Activated CD4-positive, alpha-beta T cell treated with anti-CD3 and anti-CD28 coated beads, Interleukin-2, Interleukin-6, amounts not matched to agents 100 ng/mL and 50 ng/mL, durations not matched to agents 16 hours and 8 hours (primary cell): ENCODE measurements around the gene TSPAN3.

ENCODE experiments used
- DNase-seq: peaks from one replicate; pipeline ENCODE4 v3.0.0-alpha.2; 2020

The TSPAN3 gene

DNA sequence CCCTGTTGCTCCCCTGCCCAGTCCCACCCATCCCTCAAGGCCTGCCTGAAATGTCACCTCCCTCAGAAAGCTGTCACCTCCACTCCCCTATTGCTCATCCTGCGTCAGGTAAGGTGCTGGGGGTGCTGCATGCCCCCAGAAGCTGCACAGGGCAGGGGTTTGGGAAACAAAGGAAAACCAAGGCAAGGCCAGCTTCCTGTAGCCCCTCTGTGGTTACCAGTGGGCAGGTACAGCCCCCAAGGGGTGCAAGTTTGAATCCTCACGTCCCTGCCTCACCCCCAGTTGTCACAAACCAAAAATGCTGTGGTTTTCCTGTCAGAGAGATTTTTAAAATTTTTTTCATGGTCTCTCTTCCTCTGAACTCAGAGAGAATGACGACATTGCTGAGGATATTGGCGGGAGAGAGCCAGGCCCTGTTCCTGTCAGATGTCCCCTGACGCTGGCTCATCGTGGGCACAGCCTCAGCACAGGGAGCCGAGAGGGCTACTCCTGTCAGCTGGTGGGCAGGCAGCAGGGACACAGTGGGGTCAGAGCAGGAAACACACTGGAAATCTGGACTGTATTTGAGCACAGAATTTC, 49.0 kb downstream of the TSPAN3 start:
- DNase-seq, result peak; percentile 81

DNA sequence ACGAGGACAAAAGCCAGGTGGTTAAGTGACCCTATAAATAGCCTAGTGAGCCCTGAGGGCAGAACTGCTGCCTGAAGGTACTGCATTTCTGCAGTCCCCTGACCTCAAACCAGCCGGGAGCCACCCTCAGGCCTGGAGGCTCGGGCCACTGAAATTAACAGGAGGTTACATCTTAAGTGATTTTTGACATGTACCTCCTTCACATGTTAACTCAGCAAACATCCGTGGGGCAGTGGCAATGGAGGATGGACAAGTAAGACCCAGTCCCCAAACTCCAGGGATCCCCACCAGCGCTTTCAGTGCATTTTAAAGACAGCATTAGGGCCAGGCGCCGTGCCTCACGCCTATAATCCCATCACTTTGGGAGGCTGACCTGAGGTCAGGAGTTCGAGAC, 49.8 kb downstream of the TSPAN3 start:
- DNase-seq, result no peak

DNA sequence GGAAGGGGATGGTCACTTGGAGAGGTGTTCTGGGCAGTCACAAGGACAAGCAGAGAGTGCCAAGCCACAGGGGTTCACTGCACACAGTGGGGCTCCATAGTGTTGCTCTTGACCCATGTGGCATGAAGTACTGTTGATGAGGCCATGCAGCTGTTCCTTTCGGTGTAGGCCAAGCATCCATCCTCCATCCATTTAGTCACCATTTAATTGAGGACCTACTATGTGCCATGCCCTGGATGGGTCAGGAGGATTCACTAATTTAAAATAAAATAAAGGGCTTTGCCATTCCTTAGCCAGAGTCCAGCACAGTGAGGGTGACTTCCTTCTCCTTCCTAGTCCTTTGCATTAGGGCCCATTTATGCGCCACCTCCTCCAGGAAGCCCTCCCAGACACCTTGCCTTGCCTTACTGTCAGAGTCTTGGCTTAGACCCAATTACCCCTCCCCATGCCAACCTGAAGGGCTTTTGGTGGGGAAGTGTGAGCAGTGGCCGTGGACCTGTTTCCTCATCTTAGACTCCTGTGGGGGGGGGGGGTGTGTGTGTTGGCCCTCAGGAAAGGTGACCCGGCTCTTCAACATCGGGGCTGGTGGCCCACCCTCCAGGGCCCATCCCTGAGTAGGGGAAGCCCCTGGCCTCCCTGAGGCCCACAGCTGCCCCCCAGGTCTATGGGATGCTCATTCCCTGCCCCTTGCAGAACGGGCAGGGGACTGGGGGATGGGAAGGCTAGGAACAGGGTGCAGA, 50.4 kb downstream of the TSPAN3 start:
- no peak for DNase-seq

DNA sequence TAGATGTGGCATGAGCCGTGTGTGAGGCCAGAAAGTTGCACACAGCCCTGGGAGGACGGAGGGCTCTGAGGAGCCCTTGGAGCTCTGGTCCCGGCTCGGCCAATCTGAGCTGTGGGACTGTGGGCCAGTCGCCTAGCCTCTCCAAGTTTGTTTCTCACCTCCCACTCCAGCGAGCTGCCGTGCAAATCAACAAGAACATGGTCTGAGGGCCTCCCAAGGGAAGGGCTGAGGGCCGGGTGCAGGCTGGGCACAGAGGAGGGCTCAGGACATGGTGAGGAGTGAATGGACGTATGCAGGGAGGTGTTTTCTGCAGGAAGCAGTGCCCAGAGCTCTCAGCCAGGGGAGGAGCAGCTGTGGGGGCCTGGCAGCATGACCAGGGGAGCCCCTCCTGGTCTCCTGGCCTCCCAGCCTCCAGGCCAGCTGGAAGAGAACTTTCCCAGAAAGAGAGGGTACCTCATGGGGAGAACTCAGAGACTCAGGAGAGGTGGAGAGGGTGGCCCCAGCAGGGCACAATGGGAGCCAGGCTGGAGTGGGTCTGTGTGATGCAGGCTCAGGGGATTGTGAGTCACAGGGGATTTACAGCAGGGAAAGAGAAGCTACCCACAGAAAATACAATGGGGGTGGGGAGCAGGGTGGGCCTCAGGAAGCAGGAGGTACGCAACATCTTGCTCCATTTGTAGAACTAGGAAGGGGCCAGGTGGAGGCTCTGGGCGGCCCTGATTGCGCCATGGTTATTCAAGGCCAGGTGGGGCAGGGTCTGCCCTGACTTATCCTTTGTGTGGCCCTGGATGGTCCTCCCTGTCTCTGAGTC, 51.2 kb downstream of the TSPAN3 start:
- DNase-seq, result peak; percentile 59

- DNase-seq, result no peak
Measured at GRCh38 chr15:77018796-77019505, 52.0 kb downstream of the TSPAN3 start.

DNA sequence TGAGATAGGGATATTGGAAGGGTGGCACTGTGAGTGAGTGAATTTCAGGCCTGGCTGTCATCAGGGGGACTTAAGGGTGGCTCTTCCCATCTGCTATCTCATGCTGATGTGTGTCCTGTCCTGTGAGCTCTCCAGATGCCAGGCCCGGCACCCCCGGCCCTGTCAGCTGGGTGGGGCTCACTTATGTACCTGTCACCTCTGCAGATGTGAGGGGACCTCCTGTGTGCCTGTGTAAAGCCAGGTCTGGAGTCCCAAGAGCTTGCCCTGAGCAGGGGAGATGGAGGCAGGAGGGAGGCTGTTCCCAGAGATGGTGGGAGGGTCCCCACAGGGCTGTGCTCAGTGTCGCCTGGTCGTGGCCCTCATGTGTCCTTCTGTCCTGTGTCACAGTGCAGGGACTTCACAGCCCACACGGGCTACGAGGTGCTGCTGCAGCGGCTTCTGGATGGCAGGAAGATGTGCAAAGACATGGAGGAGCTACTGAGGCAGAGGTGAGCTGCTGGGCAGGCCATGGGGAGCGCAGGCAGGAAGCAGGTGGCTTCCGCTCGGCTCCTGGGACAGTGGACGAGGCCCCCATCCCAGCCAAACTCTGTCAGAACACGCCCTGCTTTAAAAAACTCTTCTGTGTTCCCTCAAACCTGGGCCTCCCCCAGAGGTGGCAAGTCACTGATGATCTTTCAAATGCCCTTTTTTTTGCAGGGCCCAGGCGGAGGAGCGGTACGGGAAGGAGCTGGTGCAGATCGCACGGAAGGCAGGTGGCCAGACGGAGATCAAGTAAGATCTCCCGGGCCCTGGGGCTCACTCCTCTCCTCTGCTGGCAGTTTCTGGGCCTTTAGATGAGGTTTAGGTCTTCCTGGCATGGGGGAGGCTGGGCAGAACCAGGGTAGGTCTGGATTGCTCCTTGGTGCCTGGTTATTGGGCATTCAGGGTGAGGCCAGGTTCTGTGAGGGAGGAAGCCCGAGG, 52.9 kb downstream of the TSPAN3 start:
- no peak for DNase-seq

GRCh38 chr15:77017091-77017660, 53.7 kb downstream of the TSPAN3 start:
- no peak for DNase-seq

DNA sequence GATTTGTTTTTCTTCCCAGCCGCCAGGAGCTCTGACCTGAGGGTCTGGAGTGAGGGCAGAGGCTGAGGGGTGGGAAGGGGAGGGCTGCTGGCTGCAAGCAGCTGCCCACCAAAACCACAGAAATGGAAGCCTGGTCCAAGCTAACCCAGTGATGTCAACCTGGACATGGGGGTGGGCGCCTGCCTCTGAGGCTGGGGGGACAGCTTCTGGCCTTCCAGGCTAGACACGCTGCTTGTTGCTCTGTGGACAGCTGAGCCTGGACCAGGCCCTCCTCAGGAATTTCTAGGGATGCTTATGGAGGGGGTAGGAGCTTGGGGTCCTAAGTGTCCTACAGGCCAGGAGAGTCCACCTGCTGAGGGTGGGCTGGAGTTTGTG, 54.6 kb downstream of the TSPAN3 start:
- no peak for DNase-seq

- DNase-seq, result no peak
Measured at GRCh38 chr15:77015646-77016320, 55.1 kb downstream of the TSPAN3 start.

GRCh38 chr15:77014132-77015081, 56.5 kb downstream of the TSPAN3 start:
- DNase-seq, result peak; percentile 41

DNA sequence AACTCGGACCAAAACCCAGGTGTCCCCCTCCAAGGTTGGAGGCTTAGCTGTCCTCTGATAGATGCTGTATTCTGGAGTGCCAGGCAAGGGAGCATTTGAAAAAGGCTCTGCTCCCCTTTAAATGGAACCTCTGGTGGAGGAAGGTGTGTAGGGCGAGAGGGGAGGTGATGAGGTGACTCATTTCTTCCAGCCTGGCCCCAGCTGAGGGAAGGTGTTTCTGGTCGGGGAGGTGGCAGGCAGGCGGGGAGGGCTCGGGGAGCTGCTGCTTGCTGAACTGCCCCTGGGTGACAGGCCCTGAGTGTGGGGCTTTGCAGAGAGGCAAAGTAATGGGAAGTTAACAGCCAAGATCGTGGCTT, 57.2 kb downstream of the TSPAN3 start:
- DNase-seq, result peak; percentile 93

- peak; percentile 59 for DNase-seq
Measured at GRCh38 chr15:77012868-77013267, 58.0 kb downstream of the TSPAN3 start.

DNA sequence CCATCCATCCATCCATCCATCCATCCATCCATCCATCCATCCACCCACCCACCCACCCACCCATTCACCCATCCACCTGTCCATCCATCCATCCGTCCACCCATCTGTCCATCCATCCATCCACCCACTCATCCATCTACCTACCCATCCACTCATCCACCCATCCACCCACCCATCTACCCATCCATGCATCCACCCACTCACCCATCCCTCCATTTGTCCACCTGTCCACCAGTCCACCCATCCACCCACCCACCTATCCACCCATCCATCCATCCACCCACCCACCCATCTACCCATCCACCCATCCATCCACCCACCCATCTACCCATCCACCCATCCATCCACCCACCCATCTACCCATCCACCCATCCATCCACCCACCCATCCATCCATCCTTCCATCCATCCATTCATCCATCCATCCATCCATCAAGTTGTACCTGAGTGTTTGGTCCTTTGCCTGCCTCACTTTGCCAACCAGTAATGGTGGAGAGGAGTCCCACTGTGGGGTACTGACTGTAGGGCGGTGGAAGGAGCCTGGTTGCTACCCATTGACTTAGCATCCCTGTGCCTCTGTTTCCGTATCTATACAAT, 58.7 kb downstream of the TSPAN3 start:
- DNase-seq, result no peak

DNA sequence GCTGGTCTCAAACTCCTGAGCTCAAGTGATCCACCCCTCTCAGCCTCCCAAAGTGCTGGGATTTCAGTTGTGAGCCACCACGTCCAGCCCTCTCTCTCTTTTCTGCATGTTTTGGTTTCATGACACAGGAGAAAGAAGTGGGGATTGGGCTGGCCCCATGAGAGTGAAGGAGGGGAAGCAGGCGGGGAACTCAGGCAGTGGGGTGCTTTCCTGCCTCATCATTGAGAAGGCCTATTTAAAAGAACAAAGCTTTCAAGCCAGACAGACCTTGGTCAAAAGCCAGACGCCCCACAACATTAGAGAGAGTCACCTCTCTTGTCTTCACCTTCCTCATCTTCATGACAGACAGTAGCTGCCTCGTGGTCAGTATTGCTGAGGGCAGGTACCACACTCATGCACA, 60.1 kb downstream of the TSPAN3 start:
- no peak for DNase-seq

DNA sequence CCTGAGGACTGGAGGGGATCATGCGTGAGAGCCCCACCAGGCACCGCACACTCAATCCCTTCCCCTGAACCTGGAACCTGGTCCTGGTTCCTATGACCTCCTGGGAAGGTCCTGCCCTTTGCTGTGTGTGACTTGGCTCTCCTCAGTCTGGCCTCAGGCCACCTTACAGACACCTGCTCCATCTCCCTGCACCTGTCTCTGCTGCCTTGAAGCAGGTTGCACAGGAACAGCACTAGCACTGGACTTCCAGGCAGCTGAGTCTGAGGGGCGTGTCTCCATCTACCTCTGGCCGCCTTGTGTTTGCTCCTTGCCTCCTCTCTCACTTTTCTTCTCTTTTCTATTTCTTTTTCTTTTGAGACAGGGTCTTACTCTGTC, 60.6 kb downstream of the TSPAN3 start:
- no peak for DNase-seq

- no peak for DNase-seq
Measured at GRCh38 chr15:77009646-77010311, 61.1 kb downstream of the TSPAN3 start.

DNA sequence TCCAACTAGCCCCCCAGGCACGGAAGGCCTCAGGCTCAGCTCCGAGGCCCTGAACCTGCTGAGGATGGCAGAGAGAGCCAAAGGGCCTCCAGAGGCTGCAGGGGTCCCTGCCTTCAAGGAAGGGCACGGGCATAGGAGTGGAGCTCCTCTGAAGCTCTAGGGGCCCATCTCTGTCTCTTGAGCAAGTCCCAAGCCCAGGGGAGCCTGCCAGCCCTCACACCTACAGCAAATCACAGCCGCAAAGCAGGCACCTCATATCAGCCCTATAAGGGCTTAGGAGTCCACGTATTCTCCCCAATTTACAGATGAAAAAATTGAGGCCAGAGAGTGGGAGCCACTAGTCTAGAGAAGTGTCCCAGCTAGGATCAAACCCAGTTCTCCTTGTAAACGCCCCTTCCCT, 61.7 kb downstream of the TSPAN3 start:
- DNase-seq, result no peak

DNA sequence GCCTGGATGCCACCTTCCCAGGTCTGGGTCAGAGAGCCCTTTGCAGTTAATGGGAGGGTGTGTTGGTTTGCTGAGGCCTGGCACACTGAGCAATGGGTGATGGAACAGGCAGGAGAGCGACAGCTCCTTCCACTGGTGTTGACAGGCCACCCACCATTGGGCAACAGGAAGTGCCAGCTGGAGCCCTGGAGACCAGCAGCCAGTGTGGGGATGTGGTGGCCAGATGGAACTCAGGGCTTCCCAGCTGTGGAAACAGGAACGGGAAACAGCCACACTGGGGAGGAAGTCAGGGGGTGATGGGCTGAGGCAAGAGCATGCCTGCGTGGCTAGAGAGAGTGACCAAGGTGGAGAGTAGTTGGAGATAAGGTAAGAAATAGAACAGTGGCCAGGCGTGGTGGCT, 66.7 kb downstream of the TSPAN3 start:
- DNase-seq, result no peak
